Activated B cell treated with CpG ODN at 0.5 μM for 24 hours (primary cell): Measurements from ENCODE around the gene MYO10. TPM values are rescaled to one million over a fixed set of nuclear protein-coding genes. Genes with fewer than 3 reads are reported as not detected.

Experiments
- ATAC-seq: fragments of 200-7000 bp; cut with Tn5 transposase; one replicate; pipeline ENCODE4 v1.10.0; 2021; ENCODE audit warnings: low read depth, mild to moderate bottlenecking, moderate library complexity
- CTCF ChIA-PET: fragments of 350-600 bp; sonication (Branson Sonifier 250); formaldehyde crosslinking; loops from one replicate; lab custom pipeline; 2021; ENCODE audit warnings: antibody characterized with exemption; lab: Charles Lee
- POLR2A ChIA-PET: fragments of 350-600 bp; sonication (Branson Sonifier 250); formaldehyde crosslinking; loops from one replicate; lab custom pipeline; 2021; ENCODE audit warnings: antibody characterized with exemption; lab: Charles Lee
- DNase-seq: peaks from one replicate; pipeline ENCODE4 v3.0.0; 2022
- H3K27ac Mint-ChIP-seq: one replicate; pipeline ENCODE4 v1.8.0; 2020; ENCODE audit warnings: mixed read lengths
- H3K27me3 Mint-ChIP-seq: one replicate; pipeline ENCODE4 v1.8.0; 2021; ENCODE audit warnings: mixed read lengths
- H3K36me3 Mint-ChIP-seq: one replicate; pipeline ENCODE4 v1.8.0; 2021; ENCODE audit warnings: low read depth, mixed read lengths
- H3K4me1 Mint-ChIP-seq: one replicate; pipeline ENCODE4 v1.8.0; 2021; ENCODE audit warnings: mixed read lengths
- H3K4me3 Mint-ChIP-seq: one replicate; pipeline ENCODE4 v1.8.0; 2020; ENCODE audit warnings: mild to moderate bottlenecking, mixed read lengths
- H3K9me3 Mint-ChIP-seq: one replicate; pipeline ENCODE4 v1.8.0; 2020; ENCODE audit warnings: mixed read lengths
- intact Hi-C: fragments of 100-400 bp; cut with micrococcal nuclease; formaldehyde crosslinking; loops from one replicate; pipeline ENCODE4 v1.15.1; 2024
- total RNA-seq: library from RNA; stranded (reverse); gene quantifications from 2 replicates; pipeline ENCODE4 v1.2.3, GENCODE V29; 2022
- TF ChIP-seq, protein P1 (sequence below): fragments of 200-600 bp; IDR thresholded peaks from one replicate; pipeline ENCODE4 v1.8.0; 2022; ENCODE audit warnings: antibody characterized with exemption, mild to moderate bottlenecking

MYO10 gene
- total RNA-seq, 1 donor from 2014 or later = 0.13 TPM

DNA sequence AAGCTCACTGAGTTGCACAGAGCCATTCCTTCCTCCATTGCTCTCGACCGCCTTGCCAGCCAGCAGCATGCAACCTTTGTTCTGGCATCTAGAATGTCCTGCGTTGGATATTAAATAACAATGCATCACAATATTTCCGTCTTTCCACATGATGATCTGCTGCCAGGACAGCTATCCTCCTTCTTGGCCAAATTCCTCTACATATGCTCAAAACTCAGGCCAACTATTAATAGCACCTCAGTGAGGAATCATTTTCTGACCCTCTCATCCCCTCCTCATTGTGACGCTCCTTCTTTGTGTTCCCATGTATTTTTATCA is 128.6 kb downstream of the MYO10 start:
- H3K4me1 Mint-ChIP-seq = peaks cover 2% of the 10 kb centered on the region
- no peak for ATAC-seq
- TF ChIP-seq, protein P1, sequence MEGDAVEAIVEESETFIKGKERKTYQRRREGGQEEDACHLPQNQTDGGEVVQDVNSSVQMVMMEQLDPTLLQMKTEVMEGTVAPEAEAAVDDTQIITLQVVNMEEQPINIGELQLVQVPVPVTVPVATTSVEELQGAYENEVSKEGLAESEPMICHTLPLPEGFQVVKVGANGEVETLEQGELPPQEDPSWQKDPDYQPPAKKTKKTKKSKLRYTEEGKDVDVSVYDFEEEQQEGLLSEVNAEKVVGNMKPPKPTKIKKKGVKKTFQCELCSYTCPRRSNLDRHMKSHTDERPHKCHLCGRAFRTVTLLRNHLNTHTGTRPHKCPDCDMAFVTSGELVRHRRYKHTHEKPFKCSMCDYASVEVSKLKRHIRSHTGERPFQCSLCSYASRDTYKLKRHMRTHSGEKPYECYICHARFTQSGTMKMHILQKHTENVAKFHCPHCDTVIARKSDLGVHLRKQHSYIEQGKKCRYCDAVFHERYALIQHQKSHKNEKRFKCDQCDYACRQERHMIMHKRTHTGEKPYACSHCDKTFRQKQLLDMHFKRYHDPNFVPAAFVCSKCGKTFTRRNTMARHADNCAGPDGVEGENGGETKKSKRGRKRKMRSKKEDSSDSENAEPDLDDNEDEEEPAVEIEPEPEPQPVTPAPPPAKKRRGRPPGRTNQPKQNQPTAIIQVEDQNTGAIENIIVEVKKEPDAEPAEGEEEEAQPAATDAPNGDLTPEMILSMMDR = no peak
- no peak for DNase-seq
- H3K27ac Mint-ChIP-seq = no peak overlapping the region
- H3K4me3 Mint-ChIP-seq = no peak overlapping the region
- H3K9me3 Mint-ChIP-seq = no peaks in the 10 kb centered on the region
- no peaks in the 10 kb centered on the region for H3K36me3 Mint-ChIP-seq
- intact Hi-C loops = no loop called here
- ChIA-PET CTCF (interaction anchor here (1.6 kb wide), 1 partner anchor 16 kb away, joined by 5 read pairs; no protein-coding TSS in a partner anchor), POLR2A (no interaction called here)
- H3K27me3 Mint-ChIP-seq = no peaks in the 10 kb centered on the region

DNA sequence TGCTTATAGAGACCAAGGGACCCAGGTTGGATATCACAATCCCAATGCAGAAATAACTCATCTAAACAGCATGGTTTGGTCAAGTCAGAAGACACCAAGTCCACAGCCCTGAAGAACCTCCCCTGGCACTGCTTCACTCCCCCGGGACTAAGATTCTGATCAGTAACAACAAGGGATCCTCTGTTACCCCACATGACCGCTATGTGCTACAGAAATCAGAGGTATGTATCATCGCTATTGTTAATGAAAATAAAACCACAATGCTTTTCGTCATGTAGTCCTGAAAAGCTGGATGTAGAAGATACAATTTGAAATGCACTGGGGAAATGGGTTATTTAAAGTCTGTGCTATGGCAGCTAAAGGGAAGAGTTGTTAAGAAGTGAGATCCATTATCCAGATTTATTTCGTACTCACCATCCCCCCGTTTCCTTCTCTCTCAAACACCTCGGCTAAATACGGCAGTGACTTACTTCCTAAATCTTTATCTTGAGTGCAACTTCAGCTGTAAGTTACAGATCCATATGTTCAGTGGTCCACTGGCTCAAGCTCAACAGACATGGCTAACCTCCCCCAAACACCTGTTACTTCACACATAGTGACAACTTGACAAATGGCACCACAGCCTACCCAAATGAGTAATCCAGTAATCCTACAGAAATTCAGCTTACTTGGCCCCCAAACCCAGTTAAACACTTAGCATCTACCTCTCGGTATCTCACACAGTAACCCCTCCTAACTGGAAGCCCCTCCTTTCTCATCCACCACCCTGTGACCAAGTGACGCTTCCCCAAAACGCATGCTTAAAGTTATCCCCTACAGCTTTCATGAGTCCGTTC is 129.2 kb downstream of the MYO10 start:
- Mint-ChIP-seq H3K36me3 (no peaks in the 10 kb centered on the region), H3K27me3 (no peaks in the 10 kb centered on the region), H3K27ac (no peak overlapping the region), H3K4me3 (no peak overlapping the region), H3K9me3 (no peaks in the 10 kb centered on the region), H3K4me1 (peaks cover 2% of the 10 kb centered on the region)
- DNase-seq (no peak), ATAC-seq (no peak)
- ChIA-PET POLR2A (no interaction called here), CTCF (interaction anchor here (1.6 kb wide), 1 partner anchor 16 kb away, joined by 5 read pairs; no protein-coding TSS in a partner anchor)
- intact Hi-C loops = no loop called here
- TF ChIP-seq, protein P1 = no peak

DNA sequence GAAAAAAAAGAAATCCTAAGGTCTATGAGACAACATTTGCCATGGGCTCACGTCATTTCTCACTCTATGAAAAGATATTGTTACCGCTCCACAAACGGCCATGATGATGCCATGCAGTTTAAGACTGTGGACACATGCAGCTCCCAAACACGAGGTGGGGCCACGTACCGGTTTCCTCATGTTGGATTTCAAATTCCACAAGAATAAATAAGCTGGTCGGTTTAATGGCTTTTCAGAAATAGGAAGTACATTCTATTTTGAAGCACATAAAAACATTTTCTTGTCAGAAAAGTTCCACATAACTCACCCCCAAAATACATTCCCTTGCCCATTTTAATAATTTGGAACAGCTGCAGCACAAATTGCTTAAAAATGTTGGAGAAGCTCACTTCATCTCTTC is 130.6 kb downstream of the MYO10 start:
- ChIA-PET CTCF (no interaction called here), POLR2A (no interaction called here)
- ATAC-seq (no peak), DNase-seq (no peak)
- Mint-ChIP-seq H3K27me3 (no peaks in the 10 kb centered on the region), H3K4me1 (peaks cover 2% of the 10 kb centered on the region), H3K27ac (no peak overlapping the region), H3K9me3 (no peaks in the 10 kb centered on the region), H3K36me3 (no peaks in the 10 kb centered on the region), H3K4me3 (no peak overlapping the region)
- intact Hi-C loops = no loop called here
- TF ChIP-seq, protein P1 = no peak

DNA sequence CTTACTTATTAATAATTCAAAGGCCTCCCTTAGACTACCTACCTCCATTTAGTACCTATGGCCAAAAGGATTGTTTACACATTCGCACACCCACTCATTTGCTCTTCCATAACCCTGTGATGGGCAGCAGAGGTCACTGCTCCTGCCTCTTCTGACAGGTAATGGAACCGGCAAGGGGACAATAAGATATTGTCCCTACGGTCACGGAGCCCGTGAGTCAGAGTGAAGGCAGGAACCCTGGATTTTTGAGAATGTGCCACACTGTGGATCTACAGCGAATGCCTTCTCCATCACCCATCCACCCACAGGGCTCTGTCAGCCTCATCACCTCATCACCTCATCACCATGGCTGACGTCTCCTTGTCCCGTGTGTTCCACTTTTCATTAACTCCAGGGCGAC is 132.3 kb downstream of the MYO10 start:
- peaks cover 2% of the 10 kb centered on the region for H3K4me1 Mint-ChIP-seq
- ChIA-PET POLR2A (no interaction called here), CTCF (interaction anchor here (0.6 kb wide), 1 partner anchor 16 kb away, joined by 3 read pairs; no protein-coding TSS in a partner anchor)
- TF ChIP-seq, protein P1 = no peak
- no peaks in the 10 kb centered on the region for H3K9me3 Mint-ChIP-seq
- ATAC-seq (no peak), DNase-seq (no peak)
- no peak overlapping the region for H3K4me3 Mint-ChIP-seq
- H3K27ac Mint-ChIP-seq = no peak overlapping the region
- no peaks in the 10 kb centered on the region for H3K36me3 Mint-ChIP-seq
- no peaks in the 10 kb centered on the region for H3K27me3 Mint-ChIP-seq
- intact Hi-C loops = no loop called here

DNA sequence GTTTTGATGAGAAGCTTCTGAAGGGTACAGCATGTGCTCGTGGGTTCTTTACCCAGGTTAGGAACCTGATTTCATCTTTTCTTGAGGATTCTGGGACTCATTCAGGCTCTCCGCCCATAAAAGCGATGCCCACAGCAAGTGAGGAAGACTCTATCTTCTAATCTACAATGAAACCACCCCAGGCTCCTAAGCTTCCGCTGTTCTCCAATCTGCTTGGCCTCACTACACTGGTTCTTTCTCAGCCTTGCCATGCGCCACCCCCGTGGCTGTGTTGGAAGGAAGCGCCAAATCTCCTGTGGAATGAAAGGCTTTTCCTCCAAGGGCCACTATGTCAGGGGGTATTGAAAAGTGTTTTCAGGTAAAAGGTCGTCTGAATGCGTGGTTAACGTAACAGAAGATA is 135.6 kb downstream of the MYO10 start:
- H3K36me3 Mint-ChIP-seq = no peaks in the 10 kb centered on the region
- H3K27ac Mint-ChIP-seq = no peak overlapping the region
- no peaks in the 10 kb centered on the region for H3K4me1 Mint-ChIP-seq
- intact Hi-C loops = no loop called here
- no peak overlapping the region for H3K4me3 Mint-ChIP-seq
- CTCF ChIA-PET = no interaction called here
- TF ChIP-seq, protein P1 = no peak
- DNase-seq (no peak), ATAC-seq (no peak)
- H3K9me3 Mint-ChIP-seq = no peaks in the 10 kb centered on the region
- POLR2A ChIA-PET = no interaction called here
- no peaks in the 10 kb centered on the region for H3K27me3 Mint-ChIP-seq
